ENCODE data around the gene SLC38A6. TPM values are rescaled to one million over a fixed set of nuclear protein-coding genes. Genes with fewer than 3 reads are reported as not detected.
A peak's percentile ranks its signal among the peaks of the same experiment; 100 is the strongest.

The SLC38A6 gene
- total RNA-seq, 2 donors from 2014 or later: 5.9 to 9.3 TPM

DNA sequence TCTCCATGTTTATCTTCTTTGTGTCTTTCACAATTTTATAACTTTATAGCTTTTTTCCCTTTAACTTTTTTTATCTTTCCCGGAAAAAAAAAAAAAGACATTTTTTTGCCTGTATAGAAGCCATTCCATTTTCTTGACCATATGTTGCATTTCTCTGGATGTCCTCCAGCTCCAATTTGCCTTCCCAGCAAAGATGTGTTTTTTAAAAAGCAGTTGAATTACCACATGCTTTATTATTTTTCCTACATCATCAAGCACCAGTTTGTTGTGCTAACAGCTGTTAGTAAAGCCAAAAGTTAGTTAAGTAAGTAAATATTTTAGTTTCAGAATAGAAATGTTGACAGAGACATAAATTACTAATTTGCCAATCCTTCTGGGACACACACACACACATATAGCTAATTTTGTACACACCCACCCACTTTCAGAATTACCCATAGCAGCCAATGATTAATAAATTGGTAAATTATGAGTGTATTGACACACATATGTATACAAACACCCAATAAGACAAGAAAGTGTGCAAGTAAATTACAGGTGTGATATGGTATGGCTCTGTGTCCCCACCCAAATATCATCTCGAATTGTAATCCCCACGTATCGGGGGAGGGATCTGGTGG is 118.3 kb downstream of the SLC38A6 start:
- H3K27me3 ChIP-seq: no peaks in the 10 kb centered on the region
- no peak for ATAC-seq
- no peaks in the 10 kb centered on the region for H3K4me1 ChIP-seq
- H3K36me3 ChIP-seq (replicated peaks in 1 of 2; ENCODE audit: insufficient read depth in 1 of 2, low read depth in 2 of 2): no peaks in the 10 kb centered on the region
- no peak for DNase-seq
- no peaks in the 10 kb centered on the region for H3K9me3 ChIP-seq
- H3K27ac ChIP-seq: no peak overlapping the region
- H3K4me3 ChIP-seq: no peak overlapping the region
- WGBS, 2 donors: 61 to 62% methylated on average over 4 of the region's 4 CpGs
- no peak for TF ChIP-seq POLR2A (IDR thresholded peaks at IDR 0.05)
- TF ChIP-seq, protein P1, sequence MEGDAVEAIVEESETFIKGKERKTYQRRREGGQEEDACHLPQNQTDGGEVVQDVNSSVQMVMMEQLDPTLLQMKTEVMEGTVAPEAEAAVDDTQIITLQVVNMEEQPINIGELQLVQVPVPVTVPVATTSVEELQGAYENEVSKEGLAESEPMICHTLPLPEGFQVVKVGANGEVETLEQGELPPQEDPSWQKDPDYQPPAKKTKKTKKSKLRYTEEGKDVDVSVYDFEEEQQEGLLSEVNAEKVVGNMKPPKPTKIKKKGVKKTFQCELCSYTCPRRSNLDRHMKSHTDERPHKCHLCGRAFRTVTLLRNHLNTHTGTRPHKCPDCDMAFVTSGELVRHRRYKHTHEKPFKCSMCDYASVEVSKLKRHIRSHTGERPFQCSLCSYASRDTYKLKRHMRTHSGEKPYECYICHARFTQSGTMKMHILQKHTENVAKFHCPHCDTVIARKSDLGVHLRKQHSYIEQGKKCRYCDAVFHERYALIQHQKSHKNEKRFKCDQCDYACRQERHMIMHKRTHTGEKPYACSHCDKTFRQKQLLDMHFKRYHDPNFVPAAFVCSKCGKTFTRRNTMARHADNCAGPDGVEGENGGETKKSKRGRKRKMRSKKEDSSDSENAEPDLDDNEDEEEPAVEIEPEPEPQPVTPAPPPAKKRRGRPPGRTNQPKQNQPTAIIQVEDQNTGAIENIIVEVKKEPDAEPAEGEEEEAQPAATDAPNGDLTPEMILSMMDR (IDR thresholded peaks at IDR 0.05): no peak
- intact Hi-C loops (cut with DNase I): no loop called here

DNA sequence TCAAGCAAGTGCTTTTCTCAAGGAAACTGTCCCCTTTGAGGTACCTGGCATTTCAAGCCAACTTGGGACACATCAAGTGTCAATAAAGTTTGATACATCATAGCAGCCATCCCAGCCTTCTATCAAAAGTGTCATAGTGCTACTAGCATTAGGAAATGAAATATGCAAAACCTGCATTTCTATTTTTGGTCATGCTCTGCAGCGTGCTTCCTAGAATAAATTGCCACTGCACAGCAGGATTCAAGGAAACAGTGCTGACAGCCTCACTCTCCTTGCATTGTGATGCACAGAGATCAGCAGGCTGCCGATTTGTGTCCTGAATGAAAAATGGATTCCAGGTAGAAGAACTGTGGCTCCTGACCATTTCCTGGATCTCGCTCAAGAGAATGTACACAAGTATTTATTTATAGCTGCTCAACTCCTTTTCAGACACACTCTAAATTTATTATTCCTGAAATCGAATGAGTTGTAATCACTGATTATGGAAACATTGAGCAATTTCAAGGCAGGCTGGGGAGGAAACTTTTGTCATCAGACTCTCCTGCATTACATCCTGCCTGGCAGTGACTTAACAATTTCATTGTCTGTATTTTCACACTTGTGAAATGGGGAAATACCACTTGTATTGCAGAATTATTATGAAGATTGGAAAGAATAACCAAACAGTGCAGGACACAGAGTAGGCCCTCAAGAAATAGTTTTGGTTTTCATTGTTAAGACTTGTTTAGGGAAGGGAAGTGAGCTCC is 120.9 kb downstream of the SLC38A6 start:
- 29 to 38% methylated on average over 4 of the region's 4 CpGs for WGBS, 2 donors
- Histone ChIP-seq H3K36me3 (replicated peaks in 1 of 2; ENCODE audit: insufficient read depth in 1 of 2, low read depth in 2 of 2) (no peaks in the 10 kb centered on the region), H3K27ac (peak overlapping the region in 1 of 4 donors; percentile 40), H3K4me1 (no peaks in the 10 kb centered on the region), H3K9me3 (no peaks in the 10 kb centered on the region), H3K27me3 (no peaks in the 10 kb centered on the region), H3K4me3 (no peak overlapping the region)
- ATAC-seq: no peak
- DNase-seq: no peak
- TF ChIP-seq POLR2A (IDR thresholded peaks at IDR 0.05): no peak
- TF ChIP-seq, protein P1 (IDR thresholded peaks at IDR 0.05): no peak
- intact Hi-C loops (cut with DNase I): no loop called here

Small RNA genes within 50 kb of the gene (small RNA-seq; reads per million reads assigned to genes)
- gene RNU6-398P: not detected

Other genes with a start within 250 kb of the SLC38A6 start
- 10 to 100 TPM; 14.0 to 37.2 TPM for gene MNAT1, start 246.5 kb upstream of the SLC38A6 start, total RNA-seq
- 10 to 100 TPM in 1 of 2 donors, 1 to 10 TPM in 1; 7.8 to 13.8 TPM for gene TRMT5, start 166 bp upstream of the SLC38A6 start, total RNA-seq

All from body of pancreas (tissue), 4 donors.